ENCODE measurements around the gene PPP1R1C.

GRCh38 chr2:181998041-181998835 lies 12.6 kb downstream of the PPP1R1C start:
- no peak for TF ChIP-seq CTCF (IDR thresholded peaks at IDR 0.05 in 8 of 11, conservative IDR thresholded peaks at IDR 0.05 in 3 of 11)
- TF ChIP-seq POLR2AphosphoS5 (IDR thresholded peaks at IDR 0.05) = no peak

All from spleen (tissue), 7 donors.